HepG2 (cell line): Measurements from ENCODE around the gene TUBB4A. TPM values are rescaled to one million over a fixed set of nuclear protein-coding genes. Genes with fewer than 3 reads are reported as not detected.

Source experiments
- KLF6 ChIP-seq: IDR thresholded peaks from 2 replicates; pipeline ENCODE4 v1.8.0; 2016; ENCODE audit warnings: missing biosample characterization, missing genetic modification reagents
- MIER3 ChIP-seq: IDR thresholded peaks from 2 replicates; pipeline ENCODE4 v1.6.1; 2016; ENCODE audit warnings: missing compliant biosample characterization, borderline replicate concordance
- MTA1 ChIP-seq: sonication (generic); formaldehyde crosslinking; IDR thresholded peaks from 2 replicates; pipeline ENCODE4 v1.4.0; 2020; ENCODE audit warnings: missing genetic modification reagents, mild to moderate bottlenecking, borderline replicate concordance
- NFKB2 ChIP-seq: sonication (generic); formaldehyde crosslinking; IDR thresholded peaks from 2 replicates; pipeline ENCODE4 v1.4.0; 2020; ENCODE audit warnings: missing genetic modification reagents, borderline replicate concordance
- NFYC ChIP-seq: IDR thresholded peaks from 2 replicates; pipeline ENCODE4 v1.6.1; 2016; ENCODE audit warnings: missing genetic modification reagents, missing compliant biosample characterization
- NKX3-1 ChIP-seq: sonication (generic); formaldehyde crosslinking; IDR thresholded peaks from 2 replicates; pipeline ENCODE4 v1.5.0; 2020; ENCODE audit warnings: missing genetic modification reagents
- ONECUT2 ChIP-seq: sonication (generic); formaldehyde crosslinking; IDR thresholded peaks from 2 replicates; pipeline ENCODE4 v1.4.0; 2020; ENCODE audit warnings: missing genetic modification reagents
- PHF21A ChIP-seq: sonication (generic); formaldehyde crosslinking; IDR thresholded peaks from 2 replicates; pipeline ENCODE4 v1.5.0; 2020; ENCODE audit warnings: mild to moderate bottlenecking, missing genetic modification reagents
- RCOR2 ChIP-seq: IDR thresholded peaks from 2 replicates; pipeline ENCODE4 v1.6.1; 2016; ENCODE audit warnings: missing biosample characterization, missing genetic modification reagents
- RXRA ChIP-seq: sonication (generic); formaldehyde crosslinking; IDR thresholded peaks from 2 replicates; pipeline ENCODE4 v1.5.1; 2020; ENCODE audit warnings: missing genetic modification reagents
- SOX6 ChIP-seq, 2 experiments: fragments of 450-650 bp in 1 of 2; sonication (generic) in 1 of 2; formaldehyde crosslinking in 1 of 2; IDR thresholded peaks; 2 replicates each; pipeline versions ENCODE4 v1.4.0 to v1.6.1; 2017 to 2020; ENCODE audit warnings: antibody characterized with exemption in 1 of 2, mild to moderate bottlenecking in 1 of 2, missing genetic modification reagents in 1 of 2
- SP1 ChIP-seq, 2 experiments: fragments of 450-650 bp in 1 of 2; sonication (generic) in 1 of 2; formaldehyde crosslinking in 1 of 2; IDR thresholded peaks; 2 replicates each; pipeline versions ENCODE4 v1.4.0 to v1.6.1; 2016 to 2020; ENCODE audit warnings: missing genetic modification reagents in 1 of 2
- TP53 ChIP-seq: sonication (generic); formaldehyde crosslinking; conservative IDR thresholded peaks from 2 replicates; pipeline ENCODE4 v1.4.0; 2020; ENCODE audit warnings: missing genetic modification reagents
- YEATS2 ChIP-seq: sonication (generic); formaldehyde crosslinking; IDR thresholded peaks from 2 replicates; pipeline ENCODE4 v1.4.0; 2020; ENCODE audit warnings: missing genetic modification reagents, borderline replicate concordance
- ZKSCAN8 ChIP-seq: IDR thresholded peaks from 2 replicates; pipeline ENCODE4 v1.6.1; 2016; ENCODE audit warnings: borderline replicate concordance, missing genetic modification reagents, missing compliant biosample characterization
- ZNF274 ChIP-seq: sonication (generic); formaldehyde crosslinking; IDR thresholded peaks from 2 replicates; pipeline ENCODE4 v1.5.1; 2020; ENCODE audit warnings: mild to moderate bottlenecking, missing genetic modification reagents
- ZNF331 ChIP-seq: sonication (generic); formaldehyde crosslinking; IDR thresholded peaks from 2 replicates; pipeline ENCODE4 v1.4.0; 2020; ENCODE audit warnings: missing genetic modification reagents
- ZNF350 ChIP-seq: sonication (generic); formaldehyde crosslinking; IDR thresholded peaks from 2 replicates; pipeline ENCODE4 v1.4.0; 2020; ENCODE audit warnings: mild to moderate bottlenecking, low read depth, missing genetic modification reagents, borderline replicate concordance
- ZSCAN9 ChIP-seq: IDR thresholded peaks from 2 replicates; pipeline ENCODE4 v1.6.1; 2016; ENCODE audit warnings: borderline replicate concordance
- polyA plus RNA-seq, 8 experiments: library from polyadenylated mRNA; depleted of rRNA in 3 of 8; stranded (reverse) in 7 of 8; unstranded in 1 of 8; fragments of >200 nt; fragmentation: Illumina TruSeq in 4 of 8; extraction: Trizol in 4 of 8; gene quantifications; 2 replicates each; pipeline versions ENCODE4 v1.2.1 to v1.2.3, GENCODE V29; 2011 to 2016; ENCODE audit warnings: low read depth in 4 of 8, missing spikeins in 1 of 8, mixed read lengths in 1 of 8; ENCODE audit not compliant: insufficient read depth in 1 of 8
- total RNA-seq, 5 experiments: library from RNA; depleted of rRNA; stranded (reverse); fragments of >200 nt; fragmentation: Illumina TruSeq; extraction: Trizol; gene quantifications; 2 replicates each; pipeline ENCODE4 v1.2.3, GENCODE V29; 2016; ENCODE audit warnings: low read depth in 1 of 5
- TF ChIP-seq, protein P1 (sequence below): sonication (generic); formaldehyde crosslinking; IDR thresholded peaks from 2 replicates; pipeline ENCODE4 v1.9.0; 2022; ENCODE audit warnings: missing genetic modification reagents, mild to moderate bottlenecking, borderline replicate concordance
- TF ChIP-seq, protein P2 (sequence below): sonication (generic); formaldehyde crosslinking; IDR thresholded peaks from 2 replicates; pipeline ENCODE4 v1.4.0; 2020; ENCODE audit warnings: missing genetic modification reagents
- TF ChIP-seq, protein P3 (sequence below): sonication (generic); formaldehyde crosslinking; IDR thresholded peaks from 2 replicates; pipeline ENCODE4 v1.5.1; 2020; ENCODE audit warnings: mild to moderate bottlenecking, missing genetic modification reagents
- TF ChIP-seq, protein P4 (sequence below): sonication (generic); formaldehyde crosslinking; IDR thresholded peaks from 2 replicates; pipeline ENCODE4 v1.4.0; 2020; ENCODE audit warnings: mild to moderate bottlenecking, missing genetic modification reagents

TUBB4A gene
- total and polyA plus RNA-seq, 2 of the 13 experiments (the other 11 are each of a cell fraction or from before 2014, with no cell fraction given): not detected

- no peak for TF ChIP-seq SOX6 (IDR thresholded peaks at IDR 0.05)
- peak; percentile 37; the same call in 1 of the 2 replicates for TF ChIP-seq SOX6 (CRISPR knock-in tag; IDR thresholded peaks at IDR 0.05)
- TF ChIP-seq ZNF350 (CRISPR knock-in tag): peak; percentile 54
- TF ChIP-seq, protein P1, sequence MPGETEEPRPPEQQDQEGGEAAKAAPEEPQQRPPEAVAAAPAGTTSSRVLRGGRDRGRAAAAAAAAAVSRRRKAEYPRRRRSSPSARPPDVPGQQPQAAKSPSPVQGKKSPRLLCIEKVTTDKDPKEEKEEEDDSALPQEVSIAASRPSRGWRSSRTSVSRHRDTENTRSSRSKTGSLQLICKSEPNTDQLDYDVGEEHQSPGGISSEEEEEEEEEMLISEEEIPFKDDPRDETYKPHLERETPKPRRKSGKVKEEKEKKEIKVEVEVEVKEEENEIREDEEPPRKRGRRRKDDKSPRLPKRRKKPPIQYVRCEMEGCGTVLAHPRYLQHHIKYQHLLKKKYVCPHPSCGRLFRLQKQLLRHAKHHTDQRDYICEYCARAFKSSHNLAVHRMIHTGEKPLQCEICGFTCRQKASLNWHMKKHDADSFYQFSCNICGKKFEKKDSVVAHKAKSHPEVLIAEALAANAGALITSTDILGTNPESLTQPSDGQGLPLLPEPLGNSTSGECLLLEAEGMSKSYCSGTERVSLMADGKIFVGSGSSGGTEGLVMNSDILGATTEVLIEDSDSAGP (CRISPR knock-in tag): peak; percentile 82
- peak; percentile 40; the same call in 1 of the 2 replicates for TF ChIP-seq ZKSCAN8 (CRISPR knock-in tag)
- peak; percentile 83 for TF ChIP-seq ZNF274 (CRISPR knock-in tag)
- TF ChIP-seq ZSCAN9: no peak
- no peak for TF ChIP-seq SP1 (IDR thresholded peaks at IDR 0.05)
- TF ChIP-seq SP1 (CRISPR knock-in tag; IDR thresholded peaks at IDR 0.05): peak; percentile 53
- TF ChIP-seq, protein P2, sequence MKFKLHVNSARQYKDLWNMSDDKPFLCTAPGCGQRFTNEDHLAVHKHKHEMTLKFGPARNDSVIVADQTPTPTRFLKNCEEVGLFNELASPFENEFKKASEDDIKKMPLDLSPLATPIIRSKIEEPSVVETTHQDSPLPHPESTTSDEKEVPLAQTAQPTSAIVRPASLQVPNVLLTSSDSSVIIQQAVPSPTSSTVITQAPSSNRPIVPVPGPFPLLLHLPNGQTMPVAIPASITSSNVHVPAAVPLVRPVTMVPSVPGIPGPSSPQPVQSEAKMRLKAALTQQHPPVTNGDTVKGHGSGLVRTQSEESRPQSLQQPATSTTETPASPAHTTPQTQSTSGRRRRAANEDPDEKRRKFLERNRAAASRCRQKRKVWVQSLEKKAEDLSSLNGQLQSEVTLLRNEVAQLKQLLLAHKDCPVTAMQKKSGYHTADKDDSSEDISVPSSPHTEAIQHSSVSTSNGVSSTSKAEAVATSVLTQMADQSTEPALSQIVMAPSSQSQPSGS (CRISPR knock-in tag): 0 out of 2 replicates have a peak, but pooled peaks have one; percentile 35
- TF ChIP-seq PHF21A (CRISPR knock-in tag): peak; percentile 18; the same call in 1 of the 2 replicates
- 0 out of 2 replicates have a peak, but pooled peaks have one; percentile 50 for TF ChIP-seq RXRA (CRISPR knock-in tag)
- TF ChIP-seq ONECUT2 (CRISPR knock-in tag): no peak
- TF ChIP-seq MIER3 (CRISPR knock-in tag): peak; percentile 46; the same call in 1 of the 2 replicates
- TF ChIP-seq TP53 (CRISPR knock-in tag): 0 out of 2 replicates have a peak, but pooled peaks have one; percentile 35
- TF ChIP-seq NKX3-1 (CRISPR knock-in tag): 0 out of 2 replicates have a peak, but pooled peaks have one; percentile 26
- TF ChIP-seq, protein P3, sequence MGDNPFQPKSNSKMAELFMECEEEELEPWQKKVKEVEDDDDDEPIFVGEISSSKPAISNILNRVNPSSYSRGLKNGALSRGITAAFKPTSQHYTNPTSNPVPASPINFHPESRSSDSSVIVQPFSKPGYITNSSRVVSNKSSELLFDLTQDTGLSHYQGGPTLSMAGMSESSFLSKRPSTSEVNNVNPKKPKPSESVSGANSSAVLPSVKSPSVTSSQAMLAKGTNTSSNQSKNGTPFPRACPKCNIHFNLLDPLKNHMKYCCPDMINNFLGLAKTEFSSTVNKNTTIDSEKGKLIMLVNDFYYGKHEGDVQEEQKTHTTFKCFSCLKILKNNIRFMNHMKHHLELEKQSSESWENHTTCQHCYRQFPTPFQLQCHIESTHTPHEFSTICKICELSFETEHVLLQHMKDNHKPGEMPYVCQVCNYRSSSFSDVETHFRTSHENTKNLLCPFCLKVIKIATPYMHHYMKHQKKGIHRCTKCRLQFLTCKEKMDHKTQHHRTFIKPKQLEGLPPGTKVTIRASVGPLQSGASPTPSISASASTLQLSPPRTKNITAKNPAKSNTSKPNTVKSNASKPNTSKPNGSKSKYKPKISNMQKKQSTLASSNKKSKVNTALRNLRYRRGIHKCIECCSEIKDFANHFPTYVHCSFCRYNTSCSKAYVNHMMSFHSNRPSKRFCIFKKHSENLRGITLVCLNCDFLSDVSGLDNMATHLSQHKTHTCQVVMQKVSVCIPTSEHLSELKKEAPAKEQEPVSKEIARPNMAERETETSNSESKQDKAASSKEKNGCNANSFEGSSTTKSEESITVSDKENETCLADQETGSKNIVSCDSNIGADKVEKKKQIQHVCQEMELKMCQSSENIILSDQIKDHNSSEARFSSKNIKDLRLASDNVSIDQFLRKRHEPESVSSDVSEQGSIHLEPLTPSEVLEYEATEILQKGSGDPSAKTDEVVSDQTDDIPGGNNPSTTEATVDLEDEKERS (CRISPR knock-in tag): 0 out of 2 replicates have a peak, but pooled peaks have one; percentile 58
- TF ChIP-seq NFYC (CRISPR knock-in tag): no peak
- TF ChIP-seq, protein P4, sequence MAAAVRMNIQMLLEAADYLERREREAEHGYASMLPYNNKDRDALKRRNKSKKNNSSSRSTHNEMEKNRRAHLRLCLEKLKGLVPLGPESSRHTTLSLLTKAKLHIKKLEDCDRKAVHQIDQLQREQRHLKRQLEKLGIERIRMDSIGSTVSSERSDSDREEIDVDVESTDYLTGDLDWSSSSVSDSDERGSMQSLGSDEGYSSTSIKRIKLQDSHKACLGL: no peak
- TF ChIP-seq RCOR2 (CRISPR knock-in tag): 0 out of 2 replicates have a peak, but pooled peaks have one; percentile 22
- peak; percentile 76; the same call in 1 of the 2 replicates for TF ChIP-seq NFKB2 (CRISPR knock-in tag)
- peak; percentile 55; the same call in 1 of the 2 replicates for TF ChIP-seq ZNF331
- peak; percentile 57; the same call in 1 of the 2 replicates for TF ChIP-seq MTA1 (CRISPR knock-in tag)
- 0 out of 2 replicates have a peak, but pooled peaks have one; percentile 51 for TF ChIP-seq KLF6 (CRISPR knock-in tag)
- TF ChIP-seq YEATS2 (CRISPR knock-in tag): peak; percentile 31; the same call in 1 of the 2 replicates
These were observed 14.7 kb upstream of the TUBB4A start (continued) for GRCh38 chr19:6516659-6517291.
